GM19328 (cell line): ENCODE measurements around the gene CYP46A1.
"Not testable (repeated sequence)": the region's sequence is repeated elsewhere in the genome, so short reads cannot be mapped to it uniquely, and the experiment has no call there.

Experiments
- ATAC-seq: cut with Tn5 transposase; IDR thresholded peaks from one replicate; pipeline ENCODE4 v1.9.1; 2021; ENCODE audit warnings: mild to moderate bottlenecking, moderate library complexity; ENCODE audit not compliant: unreplicated experiment

CYP46A1 gene

GRCh38 chr14:99683619-99684409 lies at the start of gene CYP46A1:
Gene CYP46A1, plus strand, starts transcription at chr14:99684298. Its CDS starts 120 bp downstream, at chr14:99684418.
- peak; percentile 94 for ATAC-seq

- no peak for ATAC-seq
These were observed 49.7 kb upstream of the CYP46A1 start for GRCh38 chr14:99634443-99634842.

- ATAC-seq, result no peak
These were observed 49.0 kb upstream of the CYP46A1 start for GRCh38 chr14:99635116-99635515.

- no peak for ATAC-seq
These were observed 47.6 kb upstream of the CYP46A1 start for GRCh38 chr14:99636487-99636886.

GRCh38 chr14:99637624-99638023 lies 46.5 kb upstream of the CYP46A1 start:
- ATAC-seq, result no peak

- ATAC-seq, result not testable (repeated sequence)
These were observed 41.3 kb upstream of the CYP46A1 start for GRCh38 chr14:99642771-99643170.

GRCh38 chr14:99643343-99643742 lies 40.8 kb upstream of the CYP46A1 start:
- ATAC-seq, result no peak

- ATAC-seq, result no peak
These were observed 40.0 kb upstream of the CYP46A1 start for GRCh38 chr14:99644035-99644587.

GRCh38 chr14:99644723-99645544 lies 39.2 kb upstream of the CYP46A1 start, which contains the start of gene HHIPL1:
Gene HHIPL1, plus strand, starts transcription at chr14:99645129. Its CDS starts 79 bp downstream, at chr14:99645208.
- ATAC-seq, result no peak

GRCh38 chr14:99645545-99646505 lies 38.3 kb upstream of the CYP46A1 start:
- no peak for ATAC-seq

- no peak for ATAC-seq
These were observed 36.7 kb upstream of the CYP46A1 start for GRCh38 chr14:99647411-99647810.

- ATAC-seq, result no peak
These were observed 35.9 kb upstream of the CYP46A1 start for GRCh38 chr14:99648027-99648784.

GRCh38 chr14:99649219-99649618 lies 34.9 kb upstream of the CYP46A1 start:
- ATAC-seq, result no peak

GRCh38 chr14:99649643-99650042 lies 34.5 kb upstream of the CYP46A1 start:
- ATAC-seq, result no peak

GRCh38 chr14:99650189-99650588 lies 33.9 kb upstream of the CYP46A1 start:
- no peak for ATAC-seq

GRCh38 chr14:99651953-99652746 lies 31.9 kb upstream of the CYP46A1 start:
- no peak for ATAC-seq

GRCh38 chr14:99654235-99654985 lies 29.7 kb upstream of the CYP46A1 start:
- ATAC-seq, result no peak

- no peak for ATAC-seq
These were observed 28.6 kb upstream of the CYP46A1 start for GRCh38 chr14:99655521-99655920.
